ENCODE measurements around the gene XPNPEP1. TPM values are rescaled to one million over a fixed set of nuclear protein-coding genes. Genes with fewer than 3 reads are reported as not detected.

The XPNPEP1 gene
- total RNA-seq: 86.4 and 90.8 TPM in 2 replicates

- DNase-seq (ENCODE audit: low read depth): peak; percentile 89
- H3K4me3 ChIP-seq (ENCODE audit: low read depth, low read length): peak within 1 kb of the TSS; percentile 86
- TF ChIP-seq, protein P1, sequence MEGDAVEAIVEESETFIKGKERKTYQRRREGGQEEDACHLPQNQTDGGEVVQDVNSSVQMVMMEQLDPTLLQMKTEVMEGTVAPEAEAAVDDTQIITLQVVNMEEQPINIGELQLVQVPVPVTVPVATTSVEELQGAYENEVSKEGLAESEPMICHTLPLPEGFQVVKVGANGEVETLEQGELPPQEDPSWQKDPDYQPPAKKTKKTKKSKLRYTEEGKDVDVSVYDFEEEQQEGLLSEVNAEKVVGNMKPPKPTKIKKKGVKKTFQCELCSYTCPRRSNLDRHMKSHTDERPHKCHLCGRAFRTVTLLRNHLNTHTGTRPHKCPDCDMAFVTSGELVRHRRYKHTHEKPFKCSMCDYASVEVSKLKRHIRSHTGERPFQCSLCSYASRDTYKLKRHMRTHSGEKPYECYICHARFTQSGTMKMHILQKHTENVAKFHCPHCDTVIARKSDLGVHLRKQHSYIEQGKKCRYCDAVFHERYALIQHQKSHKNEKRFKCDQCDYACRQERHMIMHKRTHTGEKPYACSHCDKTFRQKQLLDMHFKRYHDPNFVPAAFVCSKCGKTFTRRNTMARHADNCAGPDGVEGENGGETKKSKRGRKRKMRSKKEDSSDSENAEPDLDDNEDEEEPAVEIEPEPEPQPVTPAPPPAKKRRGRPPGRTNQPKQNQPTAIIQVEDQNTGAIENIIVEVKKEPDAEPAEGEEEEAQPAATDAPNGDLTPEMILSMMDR (IDR thresholded peaks at IDR 0.05; ENCODE audit: insufficient read depth, low read depth, low read length): no peak
These were observed at the start of gene XPNPEP1 for GRCh38 chr10:109922976-109923921. TSS of gene XPNPEP1 (minus strand) at chr10:109923511. CDS start at chr10:109923433, 78 bp downstream.

DNA sequence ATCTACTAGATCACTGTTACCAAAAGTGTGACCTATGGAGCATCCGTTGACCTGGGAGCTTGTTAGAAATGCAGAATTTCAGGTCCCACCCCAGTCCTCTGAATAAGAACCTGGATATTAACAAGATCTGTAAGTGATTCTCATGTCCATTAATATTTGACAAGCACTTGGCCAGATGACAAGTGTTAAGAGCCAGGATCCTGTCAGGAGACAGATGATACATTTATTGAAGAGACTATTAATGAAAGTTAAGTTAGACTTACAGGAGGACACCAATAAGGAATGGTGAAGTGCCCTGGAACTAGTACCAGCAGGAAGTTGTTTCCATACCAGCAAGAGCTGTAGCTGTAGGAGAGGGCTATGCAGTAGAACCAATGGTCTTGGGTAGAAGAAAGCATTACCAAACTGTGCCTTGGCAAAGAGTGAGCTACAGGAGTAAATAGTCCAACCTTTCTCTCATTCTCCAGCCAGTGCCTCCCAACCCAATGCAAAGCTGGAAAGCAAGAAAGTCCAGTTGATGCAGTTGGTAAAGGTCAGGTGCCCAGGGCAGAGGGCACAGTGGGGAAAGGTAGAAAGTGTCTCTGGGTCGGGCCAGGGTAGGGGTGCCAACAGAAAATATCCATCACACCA is 49.2 kb upstream of the XPNPEP1 start:
- DNase-seq (ENCODE audit: low read depth): no peak
- no peak overlapping the region for H3K4me3 ChIP-seq (ENCODE audit: low read depth, low read length)
- TF ChIP-seq, protein P1 (IDR thresholded peaks at IDR 0.05; ENCODE audit: insufficient read depth, low read depth, low read length): no peak

GRCh38 chr10:109971634-109972033 is 48.3 kb upstream of the XPNPEP1 start:
- no peak overlapping the region for H3K4me3 ChIP-seq (ENCODE audit: low read depth, low read length)
- no peak for DNase-seq (ENCODE audit: low read depth)
- TF ChIP-seq, protein P1 (IDR thresholded peaks at IDR 0.05; ENCODE audit: insufficient read depth, low read depth, low read length): no peak

DNA sequence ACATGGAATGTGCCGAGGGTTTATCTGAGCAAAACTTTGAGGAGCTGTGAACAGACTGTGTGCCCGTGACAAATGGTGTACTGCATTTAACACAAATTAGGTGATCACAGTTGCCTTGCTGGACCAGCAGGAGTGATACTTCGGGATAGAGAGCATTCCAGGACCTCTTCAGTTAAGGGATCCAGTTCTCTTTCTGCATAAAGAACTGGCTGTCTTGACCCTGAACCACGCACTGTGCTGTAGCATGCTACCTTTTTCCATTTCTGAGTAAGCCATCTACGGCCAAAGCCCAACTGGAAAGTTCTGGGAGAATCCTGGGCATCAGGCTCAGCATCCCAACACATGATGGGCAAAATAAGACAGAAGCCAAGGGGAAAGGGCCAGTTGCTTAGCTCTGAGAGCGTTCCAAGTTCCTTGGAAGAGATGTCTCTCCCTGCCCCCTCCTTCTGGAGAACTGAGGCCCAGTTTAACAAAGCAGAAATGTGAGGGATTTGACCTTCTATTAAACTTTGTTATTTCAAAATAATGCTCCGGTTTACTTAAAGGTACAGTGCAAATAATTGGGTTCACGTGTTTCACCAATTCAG is 46.5 kb upstream of the XPNPEP1 start:
- no peak overlapping the region for H3K4me3 ChIP-seq (ENCODE audit: low read depth, low read length)
- DNase-seq (ENCODE audit: low read depth): no peak
- TF ChIP-seq, protein P1 (IDR thresholded peaks at IDR 0.05; ENCODE audit: insufficient read depth, low read depth, low read length): no peak

DNA sequence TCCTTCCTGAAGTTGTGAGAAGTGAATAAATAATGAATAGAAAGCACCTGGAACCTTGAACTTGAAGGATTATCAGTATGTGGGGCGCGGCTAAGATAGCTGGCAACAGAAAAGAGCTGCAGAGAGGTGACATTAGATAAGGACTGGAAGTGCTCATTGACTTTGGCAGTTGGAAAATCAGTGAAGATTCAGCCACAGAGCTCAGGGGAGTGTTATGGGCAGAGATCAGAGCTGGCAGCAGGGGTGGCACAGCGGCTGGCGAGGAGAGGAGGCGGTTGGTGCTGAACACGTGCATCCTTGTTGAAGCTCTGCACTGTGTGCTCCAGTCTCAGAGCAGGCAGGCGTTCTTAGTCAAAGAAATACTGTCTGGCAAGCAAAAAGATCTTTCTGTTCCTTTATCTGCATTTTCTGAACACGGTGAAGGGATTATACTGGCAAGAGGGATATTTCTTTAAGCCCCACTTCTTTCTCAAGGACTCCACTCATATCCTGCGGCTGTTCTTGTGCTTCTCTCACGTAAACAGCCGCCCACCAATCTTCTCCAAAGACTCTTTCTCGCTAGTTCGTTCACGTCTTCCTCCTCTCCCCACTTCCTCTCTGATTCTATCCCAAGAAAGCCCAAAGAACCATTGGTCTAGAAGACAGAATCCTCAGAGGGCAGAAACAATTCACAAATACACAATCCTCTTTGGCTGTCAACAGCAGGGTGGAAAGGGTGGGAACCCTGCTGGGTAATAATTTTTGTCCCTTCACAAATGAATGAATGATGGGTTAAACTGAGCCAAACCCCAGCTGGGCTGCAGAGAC is 45.8 kb upstream of the XPNPEP1 start:
- DNase-seq (ENCODE audit: low read depth): peak; percentile 37
- TF ChIP-seq, protein P1 (IDR thresholded peaks at IDR 0.05; ENCODE audit: insufficient read depth, low read depth, low read length): no peak
- no peak overlapping the region for H3K4me3 ChIP-seq (ENCODE audit: low read depth, low read length)

GRCh38 chr10:109967739-109968088 is 44.4 kb upstream of the XPNPEP1 start:
- TF ChIP-seq, protein P1 (IDR thresholded peaks at IDR 0.05; ENCODE audit: insufficient read depth, low read depth, low read length): no peak
- no peak for DNase-seq (ENCODE audit: low read depth)
- no peak overlapping the region for H3K4me3 ChIP-seq (ENCODE audit: low read depth, low read length)

Data from fibroblast of villous mesenchyme (primary cell).